ENCODE measurements around the gene TMED10.

GRCh38 chr14:75163677-75164076 is 12.7 kb downstream of the TMED10 start:
- TF ChIP-seq CTCF (conservative IDR thresholded peaks at IDR 0.05) (no peak), EZH2 (IDR thresholded peaks at IDR 0.05; ENCODE audit: low read depth) (no peak)

Measured in PC-9 (cell line).